Right ventricle myocardium superior (tissue), 1 donor: ENCODE data around the gene RAD51. TPM values are rescaled to one million over a fixed set of nuclear protein-coding genes. Genes with fewer than 3 reads are reported as not detected.

ENCODE experiments used
- ATAC-seq: fragments of 200-7000 bp; cut with Tn5 transposase; one replicate; pipeline ENCODE4 v1.9.1; 2020; ENCODE audit warnings: mild to moderate bottlenecking; ENCODE audit not compliant: poor library complexity
- DNase-seq: peaks from one replicate; pipeline ENCODE4 v3.0.0-alpha.2; 2020
- intact Hi-C: fragments of 100-400 bp; cut with DNase I; formaldehyde crosslinking; loops from one replicate; pipeline ENCODE4 v1.11.2; 2022
- total RNA-seq: library from RNA; stranded (reverse); fragmentation: NEBNext Ultra II Directional; extraction: Animal tissue kit (Norgen Biotek cat#: 25700); gene quantifications from one replicate; pipeline ENCODE4 v1.2.1, GENCODE V29; 2021
- donor health status: DM: no; HTN: yes; CAD: no; lungs with severe emphysema.

Gene RAD51
- total RNA-seq, 1 donor from 2014 or later, result 0.43 TPM

DNA sequence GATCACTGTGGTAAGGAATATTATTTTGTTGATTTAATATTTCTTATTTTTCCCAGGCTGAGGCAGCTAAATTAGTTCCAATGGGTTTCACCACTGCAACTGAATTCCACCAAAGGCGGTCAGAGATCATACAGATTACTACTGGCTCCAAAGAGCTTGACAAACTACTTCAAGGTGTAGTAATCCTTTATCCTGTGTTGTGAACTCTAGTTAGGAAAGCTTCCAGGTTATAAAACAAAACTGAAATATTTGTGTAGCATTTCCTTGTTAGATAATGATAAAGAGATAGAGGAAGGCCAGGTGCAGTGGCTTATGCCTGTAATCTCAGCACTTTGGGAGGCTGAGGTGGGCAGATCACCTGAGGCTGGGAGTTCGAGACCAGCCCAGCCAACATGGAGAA, 11.1 kb downstream of the RAD51 start:
- ATAC-seq (no peak), DNase-seq (no peak)
- intact Hi-C loops, result no loop called here

DNA sequence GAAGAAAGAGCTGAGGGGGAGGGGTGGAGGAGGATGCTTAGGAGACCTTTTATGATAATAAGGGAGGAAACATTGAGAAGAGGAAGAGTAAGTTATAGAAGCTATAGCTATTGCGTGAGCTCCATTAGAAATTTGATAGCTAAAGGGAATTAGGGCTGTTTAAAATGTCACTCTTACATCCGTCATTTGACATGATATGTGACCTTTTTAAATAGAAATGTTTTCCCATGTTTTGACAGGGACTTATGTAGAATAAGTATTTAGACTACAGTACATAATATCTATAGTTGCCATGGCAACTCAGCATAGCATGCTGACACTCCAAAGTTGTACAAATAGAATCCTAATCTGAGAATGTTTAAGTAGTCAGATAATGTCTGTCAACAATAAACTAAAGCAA, 19.2 kb downstream of the RAD51 start:
- ATAC-seq, result no peak
- no peak for DNase-seq
- intact Hi-C loops, result no loop called here

DNA sequence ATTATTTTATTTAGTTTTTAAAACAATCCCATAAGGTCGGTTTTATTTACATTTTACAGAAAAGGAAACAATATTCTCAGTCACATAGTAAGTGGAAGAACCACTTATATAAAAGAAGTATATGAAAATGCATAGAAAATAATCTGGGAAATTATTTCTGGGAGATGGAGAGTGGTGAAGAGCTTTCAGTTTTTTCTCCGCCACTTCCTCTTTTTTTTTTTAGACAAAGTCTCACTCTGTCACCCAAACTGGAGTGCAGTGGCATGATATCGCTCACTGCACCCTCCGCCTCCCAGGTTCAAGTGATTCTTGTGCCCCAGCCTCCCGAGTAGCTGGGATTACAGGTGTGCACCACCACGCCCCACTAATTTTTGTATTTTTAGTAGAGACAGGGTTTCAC, 21.2 kb downstream of the RAD51 start:
- ATAC-seq, result no peak
- DNase-seq, result no peak
- intact Hi-C loops, result no loop called here

DNA sequence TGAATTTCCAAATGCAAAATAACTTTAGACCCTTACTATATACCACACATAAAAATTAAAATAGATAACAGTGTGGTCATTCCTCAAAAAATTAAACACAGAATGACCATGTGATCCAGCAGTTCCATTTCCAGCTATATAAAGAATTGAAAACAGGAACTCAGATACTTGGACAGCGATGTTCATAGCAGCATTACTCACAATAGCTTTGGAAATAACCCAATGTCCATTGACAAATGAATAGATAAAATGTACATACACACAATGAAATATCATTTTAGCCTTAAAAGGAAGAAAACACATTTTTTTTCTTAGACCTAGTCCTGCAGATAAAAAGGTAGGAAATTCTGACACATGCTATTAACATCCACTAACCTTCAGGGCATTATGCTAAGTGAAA, 26.7 kb downstream of the RAD51 start:
- intact Hi-C loops, result no loop called here
- no peak for ATAC-seq
- DNase-seq, result no peak

DNA sequence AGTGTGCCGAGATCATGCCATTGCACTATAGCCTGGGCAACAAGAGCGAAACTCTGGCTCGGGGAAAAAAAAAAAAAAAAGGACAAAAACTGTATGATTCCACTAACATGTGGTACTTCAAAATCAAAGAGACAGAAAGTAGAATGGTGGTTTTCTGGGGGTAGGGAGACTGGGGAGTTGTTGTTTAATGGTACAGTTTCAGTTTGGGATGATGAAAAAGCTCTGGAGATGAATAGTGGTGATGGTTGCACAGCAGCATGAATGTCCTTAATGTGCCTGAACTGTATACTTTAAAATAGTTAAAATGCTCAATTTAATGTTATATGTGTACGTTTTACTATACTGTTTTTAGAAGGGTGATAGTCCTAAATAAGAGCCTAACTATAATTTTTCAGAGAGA, 27.4 kb downstream of the RAD51 start:
- no peak for DNase-seq
- intact Hi-C loops, result no loop called here
- ATAC-seq, result no peak

DNA sequence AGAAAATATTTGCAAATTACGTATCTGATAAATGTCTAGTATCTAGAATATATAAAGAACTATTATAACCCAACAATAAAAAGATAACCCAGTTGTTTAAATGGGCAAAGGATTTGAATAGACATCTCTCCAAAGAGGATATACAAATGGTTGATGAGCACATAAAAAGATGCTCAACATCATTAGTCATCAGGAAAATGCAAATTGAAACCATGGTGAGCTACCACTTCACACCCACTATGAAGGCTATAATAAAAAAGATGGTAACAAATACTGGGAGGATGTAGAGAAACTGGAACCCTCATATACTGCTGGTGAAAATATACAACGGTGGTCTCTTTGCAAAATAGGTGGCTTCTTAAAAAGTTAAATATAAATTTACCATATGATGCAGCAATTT, 28.0 kb downstream of the RAD51 start:
- DNase-seq (no peak), ATAC-seq (no peak)
- intact Hi-C loops, result no loop called here

DNA sequence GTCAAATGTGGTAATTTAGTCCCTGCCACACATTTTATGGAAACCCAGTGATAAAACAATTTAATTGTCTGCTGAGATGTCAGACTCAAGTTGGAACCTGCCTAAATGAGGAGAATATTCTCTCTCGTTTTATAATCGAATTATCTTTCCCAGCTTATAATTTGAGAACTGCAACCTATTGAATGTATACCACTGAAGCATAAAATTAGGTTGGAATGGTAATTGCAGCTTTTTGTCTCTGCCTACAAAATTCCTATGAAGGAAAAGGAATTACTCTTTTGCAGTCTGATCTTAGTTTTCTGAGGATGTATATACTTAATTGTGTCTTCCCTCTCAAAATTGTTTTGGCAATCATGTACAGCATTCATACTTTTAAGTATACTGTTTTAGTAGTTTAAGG, 28.9 kb downstream of the RAD51 start:
- ATAC-seq, result no peak
- no peak for DNase-seq
- intact Hi-C loops, result no loop called here

DNA sequence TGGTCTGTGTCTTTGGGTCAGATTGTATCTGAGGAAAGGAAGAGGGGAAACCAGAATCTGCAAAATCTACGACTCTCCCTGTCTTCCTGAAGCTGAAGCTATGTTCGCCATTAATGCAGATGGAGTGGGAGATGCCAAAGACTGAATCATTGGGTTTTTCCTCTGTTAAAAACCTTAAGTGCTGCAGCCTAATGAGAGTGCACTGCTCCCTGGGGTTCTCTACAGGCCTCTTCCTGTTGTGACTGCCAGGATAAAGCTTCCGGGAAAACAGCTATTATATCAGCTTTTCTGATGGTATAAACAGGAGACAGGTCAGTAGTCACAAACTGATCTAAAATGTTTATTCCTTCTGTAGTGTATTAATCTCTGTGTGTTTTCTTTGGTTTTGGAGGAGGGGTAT, 36.1 kb downstream of the RAD51 start:
- no peak for DNase-seq
- no peak for ATAC-seq
- intact Hi-C loops, result no loop called here

DNA sequence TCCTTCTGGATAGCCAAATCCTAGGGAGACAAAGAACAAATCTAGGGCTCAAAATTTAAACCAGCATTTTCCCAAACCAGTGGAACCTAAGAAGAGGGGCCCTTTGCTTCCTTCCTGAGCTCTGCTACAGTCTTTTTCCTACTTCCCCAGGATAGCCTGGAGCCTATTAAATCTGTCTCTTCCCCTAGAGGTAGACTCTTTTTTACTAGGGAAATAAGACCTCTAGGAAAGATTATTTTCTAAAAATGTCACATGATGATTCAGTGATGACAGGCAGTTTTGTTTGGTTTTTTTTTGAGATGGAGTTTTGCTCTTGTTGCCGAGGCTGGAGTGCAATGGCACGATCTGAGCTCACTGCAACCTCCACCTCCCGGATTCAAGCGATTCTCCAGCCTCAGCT, 41.6 kb downstream of the RAD51 start:
- intact Hi-C loops, result no loop called here
- ATAC-seq (no peak), DNase-seq (no peak)

DNA sequence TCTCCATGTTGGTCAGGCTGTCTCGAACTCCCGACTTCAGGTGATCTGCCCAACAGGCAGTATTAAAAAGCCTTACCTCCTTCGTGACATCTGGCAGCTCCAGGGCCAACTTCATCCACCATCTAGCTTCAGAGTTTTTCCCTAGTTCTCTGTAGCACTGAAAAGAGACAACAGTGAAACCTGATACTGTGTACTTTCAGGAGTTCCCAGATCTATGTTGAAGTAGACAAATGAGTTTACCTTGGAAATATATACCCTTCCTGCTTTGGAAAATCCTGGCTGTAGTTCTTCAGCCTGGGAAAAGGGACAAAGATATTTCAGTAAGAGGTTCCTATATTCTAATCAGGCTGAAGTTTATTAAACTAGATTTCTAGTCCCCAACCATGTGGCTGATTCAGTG, 42.1 kb downstream of the RAD51 start:
- ATAC-seq, result no peak
- intact Hi-C loops, result no loop called here
- DNase-seq, result no peak

DNA sequence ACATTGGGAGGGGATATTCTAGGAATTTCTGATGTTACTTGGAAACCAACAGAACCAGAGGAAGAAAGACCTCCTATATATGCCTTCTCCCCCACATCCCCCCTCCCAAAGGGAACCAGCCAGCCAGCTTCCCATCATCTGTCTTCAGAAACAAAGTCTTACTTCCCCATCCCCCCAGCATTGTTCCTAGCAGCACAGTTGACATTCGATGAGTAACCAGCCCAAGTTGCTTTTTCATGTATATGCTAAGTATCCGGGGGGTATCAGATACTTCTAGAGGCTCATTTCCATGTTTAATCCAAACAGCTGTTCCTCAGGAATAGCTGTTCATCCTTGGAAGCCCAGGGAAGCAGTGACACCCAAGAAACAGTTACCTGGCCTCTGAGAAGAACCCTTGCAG, 44.1 kb downstream of the RAD51 start:
- intact Hi-C loops, result no loop called here
- DNase-seq (no peak), ATAC-seq (no peak)

DNA sequence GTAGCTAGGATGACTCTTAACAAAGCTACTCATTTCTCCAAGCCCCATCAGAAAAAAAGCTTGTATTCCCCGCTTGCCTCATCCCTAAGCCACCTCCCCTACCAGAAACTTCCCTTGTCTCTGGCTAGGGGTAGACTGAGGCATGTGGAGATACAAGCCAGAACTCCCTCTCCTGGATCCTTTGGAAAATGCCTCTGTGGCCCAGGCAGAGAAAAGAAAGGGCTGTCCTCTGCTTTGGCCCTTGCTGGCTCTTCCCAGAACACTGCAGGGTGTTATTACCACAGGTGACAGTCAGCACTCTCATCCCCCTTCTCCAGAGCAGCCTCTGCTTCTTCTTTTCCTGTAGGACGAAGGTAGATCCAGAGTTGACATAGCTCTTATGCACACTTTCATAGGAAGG, 44.9 kb downstream of the RAD51 start:
- intact Hi-C loops, result no loop called here
- DNase-seq (no peak), ATAC-seq (no peak)

DNA sequence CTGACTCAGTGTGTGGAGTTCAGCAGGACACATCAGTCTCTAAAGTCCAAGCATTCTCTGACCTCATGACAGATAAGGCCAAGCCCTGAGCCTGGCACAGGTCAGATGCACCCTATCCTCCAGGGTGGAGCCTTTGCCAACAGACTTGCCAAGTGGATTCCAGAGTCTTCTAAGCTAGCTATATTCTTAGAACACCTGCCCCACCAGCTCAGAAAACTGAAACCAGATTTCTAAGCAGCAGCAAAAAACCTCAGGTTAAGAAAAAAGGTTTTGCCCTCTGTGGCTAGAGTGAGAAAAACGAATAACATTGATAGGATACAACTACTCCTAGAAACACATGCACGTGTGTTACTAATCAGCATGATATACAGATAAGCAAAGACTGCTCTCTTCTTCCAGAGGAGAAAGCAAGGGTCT, 48.5 kb downstream of the RAD51 start:
- intact Hi-C loops, result no loop called here
- DNase-seq (no peak), ATAC-seq (peak; percentile 38)

DNA sequence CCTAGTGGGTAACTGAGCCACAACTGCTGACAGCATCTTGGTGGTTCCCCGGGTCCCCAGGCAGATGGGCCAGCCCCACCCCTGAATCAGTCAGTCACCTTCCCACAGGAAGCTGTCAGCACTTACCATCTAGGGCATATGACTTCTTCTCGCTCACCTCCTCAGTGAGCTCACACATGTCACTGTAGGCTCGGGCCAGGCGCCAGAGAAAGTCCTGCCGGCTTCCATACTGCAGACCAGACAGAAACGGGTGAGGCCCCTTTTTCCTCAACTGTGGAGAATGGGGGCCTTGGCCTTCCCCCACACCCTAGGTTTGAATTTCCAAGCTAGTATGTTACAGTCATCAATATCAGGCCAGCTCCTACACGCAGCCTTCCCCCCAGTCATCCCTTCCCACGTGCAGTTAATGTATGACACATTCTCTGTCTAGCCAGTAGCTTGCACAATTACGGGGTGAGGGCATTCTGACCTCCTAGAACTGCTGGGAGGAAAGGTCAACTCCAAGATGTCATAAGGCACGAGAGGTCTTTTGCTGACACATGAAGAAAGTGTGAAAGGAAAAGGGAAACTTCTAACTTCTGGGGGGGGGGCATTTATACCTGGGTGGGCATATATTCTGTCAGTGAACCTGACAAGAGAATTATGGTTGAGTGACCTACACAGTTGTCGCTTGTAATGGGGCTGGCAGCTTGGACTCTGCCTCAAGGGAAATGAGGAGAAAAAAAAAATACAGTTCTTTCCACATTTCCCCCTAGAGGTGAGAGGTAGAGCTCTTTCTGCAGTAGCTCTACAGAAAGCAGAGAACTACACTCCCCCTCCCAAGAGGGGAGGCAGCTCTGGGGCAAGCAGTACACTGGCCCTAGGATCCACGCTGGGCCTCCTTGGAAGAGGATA, 49.2 kb downstream of the RAD51 start:
- peak; percentile 57 for ATAC-seq
- peak; percentile 52 for DNase-seq

DNA sequence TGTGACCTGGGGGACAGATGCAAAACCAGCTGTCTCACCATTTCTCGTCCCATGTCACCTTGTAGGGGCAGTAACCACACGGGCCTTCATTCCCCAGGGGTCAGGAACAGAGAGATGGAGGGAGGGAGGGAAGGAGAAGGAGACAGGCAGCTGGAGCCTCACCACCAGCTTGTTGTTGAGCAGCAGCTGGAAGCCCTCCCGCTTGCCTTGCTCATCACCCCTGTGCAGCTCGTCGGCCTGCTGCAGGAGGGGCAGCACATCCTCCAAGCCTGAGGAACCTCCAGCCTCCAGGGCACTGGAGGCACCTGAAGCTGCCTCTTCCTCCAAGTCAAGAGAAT, 49.8 kb downstream of the RAD51 start:
- DNase-seq (no peak), ATAC-seq (no peak)
- intact Hi-C loops, result no loop called here

More for the DNA sequence above, 49.2 kb downstream of the RAD51 start:
- intact Hi-C loops, result no loop called here

DNA sequence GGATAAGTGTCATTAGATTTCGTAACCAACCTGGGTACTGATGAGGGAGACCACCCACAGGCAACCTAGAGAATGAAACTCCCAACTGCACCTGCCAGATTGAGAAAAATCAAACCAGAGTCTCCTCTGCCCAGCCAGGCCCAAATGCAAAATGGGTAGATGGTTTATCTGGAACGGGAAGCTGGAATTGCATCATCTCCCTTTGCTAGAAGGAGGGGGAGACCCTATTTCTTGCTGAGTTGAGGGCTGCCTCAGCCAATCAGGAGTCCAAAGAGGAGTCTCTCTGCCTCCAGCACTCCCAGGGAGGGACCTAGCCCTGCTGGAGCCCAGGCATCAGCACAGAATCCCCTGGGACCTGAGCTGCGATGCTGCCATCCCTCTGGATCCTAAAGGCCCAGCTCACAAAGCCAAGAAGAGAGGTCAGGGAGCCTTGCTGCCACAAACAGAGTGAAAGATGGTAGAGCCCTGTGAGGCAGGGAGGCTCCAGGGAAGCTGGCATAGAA, 52.0 kb downstream of the RAD51 start:
- ATAC-seq (peak; percentile 36), DNase-seq (no peak)
- intact Hi-C loops, result no loop called here

DNA sequence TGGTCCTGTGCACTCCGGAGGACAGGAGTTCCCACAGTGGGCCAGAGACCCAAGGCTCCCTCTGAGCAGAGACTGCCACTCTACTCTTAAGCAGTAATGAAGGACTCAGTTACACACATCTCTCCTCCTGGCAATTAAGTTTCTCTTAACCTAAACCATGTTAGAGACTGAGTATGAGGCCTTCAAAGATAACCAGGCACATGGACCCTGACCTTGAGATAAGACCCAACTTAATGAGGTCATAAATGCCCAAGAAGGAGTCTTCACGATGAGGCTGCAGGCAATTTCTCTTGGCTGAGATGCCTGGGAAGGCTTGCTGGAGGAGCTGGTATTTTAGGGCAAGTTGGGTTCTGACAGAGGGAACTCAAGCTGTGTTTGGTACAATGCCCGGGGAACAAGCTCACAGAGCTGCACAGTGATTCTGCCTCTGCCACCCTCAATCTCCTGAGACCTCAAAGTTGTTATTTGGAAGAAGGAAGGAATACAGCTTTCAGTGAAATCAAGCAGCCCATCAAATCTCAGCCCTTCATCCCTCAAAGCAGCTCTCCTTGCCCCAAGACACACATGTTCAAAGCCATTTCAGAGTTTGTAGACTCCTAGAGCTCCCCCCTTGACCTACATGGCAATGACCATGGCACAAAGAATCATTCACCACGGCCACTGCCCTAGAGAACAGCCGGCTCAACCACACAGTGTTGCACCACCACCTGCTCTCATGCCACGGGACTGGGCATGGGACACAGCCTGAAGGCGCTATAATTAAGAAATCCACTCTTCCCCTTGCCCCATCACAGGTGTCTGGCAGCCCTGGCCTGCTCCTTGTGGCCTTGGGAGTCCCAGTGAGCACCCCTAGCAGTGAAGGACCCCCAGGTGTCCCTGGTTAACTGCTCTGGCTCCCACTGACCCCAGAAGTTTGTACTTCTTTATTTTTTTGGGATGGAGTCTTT, 53.0 kb downstream of the RAD51 start:
- ATAC-seq, result no peak
- DNase-seq, result no peak
- intact Hi-C loops, result no loop called here

DNA sequence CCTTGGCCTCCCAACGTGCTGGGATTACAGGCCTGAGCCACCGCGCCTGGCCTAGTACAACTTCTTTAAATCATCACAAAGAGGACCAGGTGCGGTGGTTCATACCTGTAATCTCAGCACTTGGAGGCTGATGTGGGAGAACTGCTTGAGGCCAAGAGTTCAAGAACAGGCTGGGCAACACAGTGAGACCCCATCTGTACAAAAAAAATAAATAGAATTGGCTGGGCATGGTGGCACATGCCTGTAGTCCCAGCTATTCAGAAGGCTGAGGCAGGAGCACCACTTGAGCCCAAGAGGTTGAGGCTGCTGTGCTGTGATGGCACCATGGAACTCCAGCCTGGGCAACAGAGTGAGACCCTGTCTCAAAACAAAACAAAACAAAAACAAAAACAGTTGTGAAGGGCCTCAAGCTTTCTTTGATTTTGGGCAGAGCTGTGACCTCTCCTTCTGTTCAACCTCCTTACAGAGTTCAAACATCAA, 54.2 kb downstream of the RAD51 start:
- no peak for ATAC-seq
- intact Hi-C loops, result no loop called here
- no peak for DNase-seq

DNA sequence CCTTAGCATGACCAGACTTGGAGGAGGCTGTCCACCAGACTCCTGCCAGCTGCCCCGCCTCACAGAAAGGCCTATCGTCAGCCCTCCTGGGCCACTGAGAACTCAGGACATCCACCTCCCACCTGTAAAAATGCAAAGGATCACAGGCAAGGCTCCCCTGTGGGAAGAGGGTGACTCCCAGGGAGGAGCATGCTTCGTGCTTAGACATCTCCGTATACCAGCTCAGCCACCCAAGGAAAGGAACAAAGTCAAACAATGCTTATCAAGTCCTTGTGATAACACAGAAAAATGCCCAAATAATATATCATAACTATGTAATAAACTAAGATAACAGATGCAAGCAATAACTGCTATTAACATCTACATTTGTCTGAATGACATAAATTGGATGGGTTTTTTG, 55.9 kb downstream of the RAD51 start:
- intact Hi-C loops, result loop anchor here (10.0 kb wide), 1 partner anchor 56 kb away; the partner anchor contains the start of gene RAD51
- ATAC-seq (no peak), DNase-seq (no peak)
